GM10847 (cell line): Measurements from ENCODE around the gene KIF3B.

ENCODE experiments used
- POLR2A ChIP-seq: IDR thresholded peaks from 2 replicates; pipeline ENCODE4 v1.6.1; 2011; ENCODE audit not compliant: insufficient read length; ENCODE audit errors: extremely low read depth

Gene KIF3B

GRCh38 chr20:32277361-32278198 lies at the start of gene KIF3B:
KIF3B (plus strand) TSS chr20:32277651; CDS start chr20:32309778, 32,127 bp downstream.
- no peak for TF ChIP-seq POLR2A

DNA sequence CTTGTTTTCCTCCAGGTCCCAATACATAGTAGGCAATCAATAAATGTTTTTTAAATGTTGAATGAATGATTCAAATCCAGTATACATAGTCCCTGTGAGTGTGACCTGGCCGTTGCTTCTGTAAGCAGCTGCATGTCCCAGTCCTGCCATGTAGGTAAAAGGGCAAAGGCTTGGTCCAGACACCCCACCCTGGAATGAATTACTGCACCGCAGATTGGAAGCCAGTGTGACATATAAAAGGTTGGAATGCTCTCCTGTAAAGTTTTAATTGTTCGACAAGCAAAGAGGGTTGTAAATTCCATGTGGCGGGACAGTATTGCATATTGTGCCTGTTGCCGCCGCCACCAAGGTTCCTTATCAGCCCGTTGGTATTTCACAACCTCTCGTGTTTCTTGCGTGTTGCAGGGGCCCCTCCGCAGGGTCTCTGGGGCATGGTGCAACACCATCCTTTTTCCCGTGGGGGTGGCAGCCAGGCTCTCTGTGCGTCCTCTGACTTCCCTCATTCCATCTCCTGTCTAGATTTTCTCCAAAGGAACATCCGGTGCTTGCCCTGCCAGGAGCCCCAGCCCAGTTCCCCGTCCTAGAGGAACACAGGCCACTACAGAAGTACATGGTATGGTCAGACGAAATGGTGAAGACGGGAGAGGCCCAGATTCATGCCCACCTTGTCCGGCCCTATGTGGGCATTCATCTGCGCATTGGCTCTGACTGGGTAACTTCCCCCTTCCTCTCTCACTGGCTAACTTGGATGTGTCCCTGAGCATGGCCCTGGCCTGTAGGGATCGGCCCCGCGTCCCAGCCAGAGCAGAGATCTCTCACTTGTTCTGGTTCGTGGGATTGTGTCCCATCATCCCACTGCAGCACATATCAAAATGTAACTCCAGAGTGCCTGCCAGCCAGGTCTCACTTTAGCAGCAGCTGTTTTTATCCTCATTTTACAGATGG lies 49.4 kb upstream of the KIF3B start:
- TF ChIP-seq POLR2A, result no peak

DNA sequence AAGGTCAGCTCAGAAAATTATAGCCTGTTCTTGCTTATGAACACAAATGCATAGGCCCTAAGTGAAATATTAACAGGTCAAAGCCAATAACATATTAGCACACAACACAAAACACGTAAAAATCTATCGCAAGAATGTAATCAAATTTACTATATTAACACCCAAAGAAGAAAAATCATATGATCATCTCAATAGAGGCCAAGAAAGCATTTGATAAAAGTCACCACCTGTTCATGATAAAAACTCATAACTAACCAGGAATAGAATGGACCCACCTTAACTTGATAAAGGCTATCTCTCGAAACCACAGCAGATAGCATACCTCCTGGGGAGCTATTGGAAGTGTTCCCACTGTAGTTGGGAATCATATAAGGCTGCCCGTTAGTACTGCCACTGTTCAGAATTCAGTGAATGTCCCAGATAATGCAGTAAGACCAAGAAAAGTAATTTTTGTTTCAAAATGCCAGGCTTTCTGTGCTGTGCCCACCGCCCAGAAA lies 48.2 kb upstream of the KIF3B start:
- no peak for TF ChIP-seq POLR2A

DNA sequence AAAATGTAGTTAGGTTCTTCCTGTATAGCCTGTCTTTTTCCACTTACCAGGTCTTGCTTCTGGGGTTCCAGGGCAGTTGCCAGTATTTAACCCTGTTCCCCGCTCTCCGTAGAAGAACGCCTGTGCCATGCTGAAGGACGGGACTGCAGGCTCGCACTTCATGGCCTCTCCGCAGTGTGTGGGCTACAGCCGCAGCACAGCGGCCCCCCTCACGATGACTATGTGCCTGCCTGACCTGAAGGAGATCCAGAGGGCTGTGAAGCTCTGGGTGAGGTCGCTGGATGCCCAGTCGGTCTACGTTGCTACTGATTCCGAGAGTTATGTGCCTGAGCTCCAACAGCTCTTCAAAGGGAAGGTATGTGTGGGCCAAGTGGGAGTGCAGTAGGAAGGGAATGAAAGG lies 46.7 kb upstream of the KIF3B start:
- no peak for TF ChIP-seq POLR2A

DNA sequence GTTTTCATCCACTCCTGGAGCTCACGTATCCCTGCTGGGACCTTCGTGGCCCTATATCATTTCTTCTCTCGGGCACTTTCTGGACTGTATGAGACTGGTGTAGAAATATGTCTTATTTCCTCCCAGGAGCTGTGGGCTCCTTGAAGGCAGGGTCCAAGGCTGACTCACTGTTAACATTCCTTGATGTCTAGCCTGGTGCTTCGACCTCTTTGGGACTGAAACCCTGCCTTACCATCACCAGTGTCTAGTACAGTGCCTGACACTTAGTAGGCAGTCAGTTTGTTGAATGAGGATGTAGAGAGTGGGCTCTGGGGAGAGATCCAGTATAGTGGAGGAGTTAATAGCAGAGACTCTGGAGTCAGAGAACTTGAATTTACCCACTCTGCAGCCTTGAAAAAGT lies 46.2 kb upstream of the KIF3B start:
- no peak for TF ChIP-seq POLR2A

DNA sequence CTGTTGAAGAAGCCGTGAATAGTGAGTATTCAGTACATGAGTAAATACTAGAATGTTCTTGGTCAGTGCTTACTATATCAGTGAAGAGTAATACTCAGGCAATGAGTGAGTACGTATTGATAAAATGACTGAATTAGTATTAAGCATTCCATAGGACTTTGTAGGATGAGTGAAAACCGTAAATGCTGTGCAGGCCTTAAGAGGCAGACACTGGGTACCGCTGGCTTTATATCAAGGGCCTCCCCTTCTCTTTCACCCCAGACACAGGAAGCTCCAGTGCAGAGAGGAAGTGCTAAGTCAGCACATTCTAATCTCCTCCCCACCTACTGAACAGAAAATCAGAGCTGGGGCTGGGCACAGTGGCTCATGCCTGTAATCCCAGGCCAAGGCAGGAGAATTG lies 45.6 kb upstream of the KIF3B start:
- TF ChIP-seq POLR2A, result no peak

DNA sequence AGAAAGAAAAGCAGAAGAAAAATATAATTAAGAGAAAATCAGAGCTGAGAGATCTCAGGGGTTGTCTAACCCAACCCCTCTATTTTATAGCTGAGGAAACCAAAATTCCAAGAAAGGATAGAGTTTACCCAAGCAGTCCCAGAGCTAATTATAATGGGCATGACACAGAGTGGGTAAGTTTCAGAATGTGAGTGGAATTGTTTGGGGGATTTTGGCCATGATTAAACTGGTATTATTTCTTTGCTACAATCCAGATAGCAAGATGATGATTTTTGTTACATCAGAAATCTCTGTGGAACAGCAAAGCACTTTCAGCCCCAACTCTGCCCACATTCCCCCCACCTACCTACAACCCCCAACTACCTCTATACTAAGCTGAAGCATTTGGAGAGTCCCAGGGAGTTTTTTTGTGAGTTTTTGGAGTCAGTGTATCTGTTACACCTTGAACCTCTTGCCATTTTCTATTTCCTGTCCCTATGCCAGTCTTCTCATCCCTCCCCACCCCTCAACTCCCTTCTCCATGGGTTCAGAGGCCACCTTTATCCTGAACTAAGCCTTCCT lies 45.0 kb upstream of the KIF3B start:
- no peak for TF ChIP-seq POLR2A

- TF ChIP-seq POLR2A, result no peak
These were observed 44.2 kb upstream of the KIF3B start for GRCh38 chr20:32233286-32233685.

GRCh38 chr20:32234135-32234808 lies 43.2 kb upstream of the KIF3B start:
- TF ChIP-seq POLR2A, result no peak

DNA sequence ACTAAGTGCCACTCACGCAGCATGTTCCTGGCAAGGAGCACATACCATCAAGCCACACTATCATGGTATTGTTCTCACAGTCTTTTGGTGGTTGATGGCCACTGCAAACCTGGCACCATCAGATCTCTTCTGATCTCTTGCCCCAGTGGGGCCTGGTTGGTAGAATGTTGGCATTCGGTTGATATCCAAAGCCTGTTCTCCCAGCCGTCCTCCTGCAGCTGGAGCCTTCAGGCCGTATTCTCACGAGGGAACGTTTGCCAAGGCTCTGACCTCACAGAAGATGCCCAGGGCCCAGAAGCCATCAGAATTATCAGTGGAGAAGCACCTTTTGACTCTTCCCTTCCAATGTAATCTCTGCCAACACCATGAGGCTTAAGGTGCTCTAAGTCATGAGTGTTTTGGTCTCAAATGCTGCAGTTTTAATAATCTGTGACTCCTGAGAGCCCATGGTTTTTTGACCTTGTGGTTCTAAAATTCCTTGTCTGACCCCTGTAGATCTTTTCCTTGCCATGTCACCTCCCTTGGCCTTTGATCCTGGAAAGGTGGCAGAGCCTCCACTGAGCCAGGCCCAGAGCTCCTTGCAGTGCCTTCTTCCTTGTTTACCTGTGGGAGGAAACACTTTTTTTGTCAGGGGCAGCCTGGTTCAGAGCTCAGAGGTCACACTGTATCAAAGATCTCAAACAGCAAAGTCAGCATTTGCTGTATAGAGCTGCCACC lies 42.0 kb upstream of the KIF3B start:
- TF ChIP-seq POLR2A, result no peak

DNA sequence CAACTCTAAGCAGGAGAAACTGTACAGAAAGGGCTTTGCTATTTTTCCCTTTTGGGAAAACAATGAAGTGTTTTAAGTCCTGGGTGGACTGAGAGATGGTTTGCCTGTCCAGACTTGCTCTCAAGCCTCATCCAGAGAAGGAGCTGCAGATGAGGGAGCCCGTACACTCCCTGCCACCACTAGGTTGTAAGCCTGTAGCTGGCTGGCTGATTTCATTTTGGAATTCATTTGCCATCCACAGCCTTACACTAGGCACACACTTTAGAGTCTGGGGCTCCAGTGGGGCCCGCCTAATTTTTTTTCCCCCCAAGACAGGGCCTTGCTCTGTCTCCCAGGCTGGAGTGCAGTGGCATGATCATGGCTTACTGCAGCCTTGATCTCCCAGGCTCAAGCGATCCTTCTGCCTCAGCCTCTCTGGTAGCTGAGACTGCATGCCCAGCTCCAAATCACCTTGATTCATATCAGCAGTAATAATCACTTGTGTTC lies 41.4 kb upstream of the KIF3B start:
- no peak for TF ChIP-seq POLR2A

DNA sequence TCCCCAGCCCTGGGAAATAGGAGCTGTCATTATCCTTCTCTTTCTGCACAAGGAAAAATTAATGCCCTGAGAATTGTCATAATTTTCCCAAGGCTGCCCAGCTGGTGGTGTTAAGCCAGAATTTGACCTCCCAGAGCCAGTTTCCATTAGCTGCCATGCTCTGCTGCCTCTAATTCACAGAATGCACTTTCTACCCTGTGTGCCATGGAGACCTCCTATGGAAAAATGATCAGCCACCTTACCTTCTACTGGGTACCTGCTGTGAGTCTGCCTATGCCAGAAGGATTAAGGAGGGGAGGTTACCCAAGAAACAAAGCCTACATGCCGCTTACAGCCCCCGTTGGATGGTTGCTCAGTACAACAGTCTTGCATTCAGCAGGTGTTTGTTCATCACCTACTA lies 40.6 kb upstream of the KIF3B start:
- no peak for TF ChIP-seq POLR2A

- TF ChIP-seq POLR2A, result no peak
These were observed 40.0 kb upstream of the KIF3B start for GRCh38 chr20:32237419-32237818.
